ENCODE results near the gene GRIN2A.

The GRIN2A gene

GRCh38 chr16:9821970-9822369 lies 360.3 kb downstream of the GRIN2A start:
- TF ChIP-seq CTCF (IDR thresholded peaks at IDR 0.05; ENCODE audit: low read depth, low read length), result no peak
- no peak overlapping the region for H3K4me3 ChIP-seq (ENCODE audit: low read depth, low read length)

- no peak for TF ChIP-seq CTCF (IDR thresholded peaks at IDR 0.05; ENCODE audit: low read depth, low read length)
- no peak overlapping the region for H3K4me3 ChIP-seq (ENCODE audit: low read depth, low read length)
Observed at GRCh38 chr16:9821331-9821730, 360.9 kb downstream of the GRIN2A start.

GRCh38 chr16:9820476-9821246 lies 361.6 kb downstream of the GRIN2A start:
- no peak overlapping the region for H3K4me3 ChIP-seq (ENCODE audit: low read depth, low read length)

GRCh38 chr16:9818702-9819101 lies 363.5 kb downstream of the GRIN2A start:
- no peak overlapping the region for H3K4me3 ChIP-seq (ENCODE audit: low read depth, low read length)
- TF ChIP-seq CTCF (IDR thresholded peaks at IDR 0.05; ENCODE audit: low read depth, low read length), result no peak

More at GRCh38 chr16:9820476-9821246, 361.6 kb downstream of the GRIN2A start:
- TF ChIP-seq CTCF (IDR thresholded peaks at IDR 0.05; ENCODE audit: low read depth, low read length), result no peak

GRCh38 chr16:9817586-9817985 lies 364.6 kb downstream of the GRIN2A start:
- no peak for TF ChIP-seq CTCF (IDR thresholded peaks at IDR 0.05; ENCODE audit: low read depth, low read length)

GRCh38 chr16:9816644-9817043 lies 365.6 kb downstream of the GRIN2A start:
- TF ChIP-seq CTCF (IDR thresholded peaks at IDR 0.05; ENCODE audit: low read depth, low read length), result no peak
- H3K4me3 ChIP-seq (ENCODE audit: low read depth, low read length), result no peak overlapping the region

More at GRCh38 chr16:9817586-9817985, 364.6 kb downstream of the GRIN2A start:
- H3K4me3 ChIP-seq (ENCODE audit: low read depth, low read length), result no peak overlapping the region

GRCh38 chr16:9813665-9814064 lies 368.6 kb downstream of the GRIN2A start:
- TF ChIP-seq CTCF (IDR thresholded peaks at IDR 0.05; ENCODE audit: low read depth, low read length), result no peak
- no peak overlapping the region for H3K4me3 ChIP-seq (ENCODE audit: low read depth, low read length)
